ENCODE measurements around the gene CNDP2.

The CNDP2 gene

DNA sequence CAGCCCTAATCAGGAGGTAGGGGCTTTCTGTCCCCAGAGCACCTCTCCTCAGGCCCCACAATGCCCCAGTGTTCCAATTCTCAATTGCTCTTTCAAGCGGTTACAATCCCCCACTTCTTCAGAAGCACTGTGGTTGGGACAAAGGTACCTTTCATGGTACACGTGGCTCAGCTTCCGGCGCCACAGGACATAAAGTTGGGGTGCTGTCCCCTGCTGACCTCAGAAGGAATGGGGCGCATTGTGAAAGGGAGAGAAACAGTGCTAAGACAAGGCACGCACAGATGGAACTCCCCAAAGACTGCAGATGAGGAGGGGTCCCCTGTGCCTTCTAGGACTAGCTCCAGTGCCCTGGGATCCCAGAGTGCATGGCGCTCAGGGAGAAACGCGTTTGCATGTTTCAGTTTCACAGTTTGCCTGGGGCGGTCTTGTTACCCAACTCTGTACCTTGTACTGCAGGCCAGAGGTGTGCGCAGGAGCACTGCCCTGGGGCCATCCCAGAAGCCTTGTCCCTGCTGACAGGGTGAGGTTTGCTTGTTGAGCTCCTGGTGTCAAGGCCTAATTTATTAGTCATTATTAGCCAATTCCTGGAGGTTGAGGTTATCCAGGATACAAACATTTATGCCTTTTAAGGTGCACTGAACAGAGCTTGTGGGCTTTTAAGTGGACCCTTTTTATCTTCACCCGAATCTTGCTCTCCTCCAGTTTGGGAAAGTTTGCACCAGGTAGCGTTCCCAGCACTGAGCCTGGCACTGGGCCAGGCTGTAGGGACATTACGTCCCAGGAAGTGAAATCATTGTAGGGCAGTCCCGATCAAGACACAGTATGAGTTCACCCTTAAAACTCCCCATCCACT is 45.8 kb downstream of the CNDP2 start:
- Mint-ChIP-seq H3K9me3 (peaks cover 10% of the 10 kb centered on the region), H3K27me3 (ENCODE audit: low read depth, poor library complexity) (peaks cover 28% of the 10 kb centered on the region), H3K4me1 (peaks cover 17% of the 10 kb centered on the region), H3K4me3 (no peak overlapping the region), H3K36me3 (ENCODE audit: low read depth) (no peaks in the 10 kb centered on the region), H3K27ac (peak overlapping the region; percentile 54)
- TF ChIP-seq, protein P1, sequence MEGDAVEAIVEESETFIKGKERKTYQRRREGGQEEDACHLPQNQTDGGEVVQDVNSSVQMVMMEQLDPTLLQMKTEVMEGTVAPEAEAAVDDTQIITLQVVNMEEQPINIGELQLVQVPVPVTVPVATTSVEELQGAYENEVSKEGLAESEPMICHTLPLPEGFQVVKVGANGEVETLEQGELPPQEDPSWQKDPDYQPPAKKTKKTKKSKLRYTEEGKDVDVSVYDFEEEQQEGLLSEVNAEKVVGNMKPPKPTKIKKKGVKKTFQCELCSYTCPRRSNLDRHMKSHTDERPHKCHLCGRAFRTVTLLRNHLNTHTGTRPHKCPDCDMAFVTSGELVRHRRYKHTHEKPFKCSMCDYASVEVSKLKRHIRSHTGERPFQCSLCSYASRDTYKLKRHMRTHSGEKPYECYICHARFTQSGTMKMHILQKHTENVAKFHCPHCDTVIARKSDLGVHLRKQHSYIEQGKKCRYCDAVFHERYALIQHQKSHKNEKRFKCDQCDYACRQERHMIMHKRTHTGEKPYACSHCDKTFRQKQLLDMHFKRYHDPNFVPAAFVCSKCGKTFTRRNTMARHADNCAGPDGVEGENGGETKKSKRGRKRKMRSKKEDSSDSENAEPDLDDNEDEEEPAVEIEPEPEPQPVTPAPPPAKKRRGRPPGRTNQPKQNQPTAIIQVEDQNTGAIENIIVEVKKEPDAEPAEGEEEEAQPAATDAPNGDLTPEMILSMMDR (IDR thresholded peaks at IDR 0.05), result no peak
- no peak for DNase-seq

DNA sequence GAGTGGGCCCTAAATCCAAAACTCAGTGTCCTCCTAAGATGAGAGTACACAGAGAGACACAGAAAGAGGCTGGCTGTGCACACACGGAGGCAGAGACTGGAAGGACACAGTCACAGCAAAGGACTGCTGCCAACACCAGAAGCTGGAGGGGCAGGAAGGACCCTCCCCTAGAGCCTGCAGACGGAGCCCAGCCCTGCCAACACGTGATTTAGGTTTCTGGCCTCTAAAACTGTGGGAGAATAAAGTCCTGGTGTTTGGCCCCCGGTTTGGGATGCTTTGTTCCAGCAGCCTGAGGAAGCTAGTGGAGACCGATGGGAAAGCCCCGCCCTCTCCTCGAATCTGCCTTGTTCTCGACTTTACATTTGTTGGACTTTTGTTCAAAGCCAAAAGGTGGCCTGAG is 48.7 kb downstream of the CNDP2 start:
- peaks cover 6% of the 10 kb centered on the region for H3K36me3 Mint-ChIP-seq (ENCODE audit: low read depth)
- TF ChIP-seq, protein P1 (IDR thresholded peaks at IDR 0.05), result no peak
- H3K27me3 Mint-ChIP-seq (ENCODE audit: low read depth, poor library complexity), result peaks cover 22% of the 10 kb centered on the region
- no peak overlapping the region for H3K4me3 Mint-ChIP-seq
- peaks cover 36% of the 10 kb centered on the region for H3K9me3 Mint-ChIP-seq
- H3K4me1 Mint-ChIP-seq, result peaks cover 17% of the 10 kb centered on the region
- no peak overlapping the region for H3K27ac Mint-ChIP-seq
- no peak for DNase-seq

DNA sequence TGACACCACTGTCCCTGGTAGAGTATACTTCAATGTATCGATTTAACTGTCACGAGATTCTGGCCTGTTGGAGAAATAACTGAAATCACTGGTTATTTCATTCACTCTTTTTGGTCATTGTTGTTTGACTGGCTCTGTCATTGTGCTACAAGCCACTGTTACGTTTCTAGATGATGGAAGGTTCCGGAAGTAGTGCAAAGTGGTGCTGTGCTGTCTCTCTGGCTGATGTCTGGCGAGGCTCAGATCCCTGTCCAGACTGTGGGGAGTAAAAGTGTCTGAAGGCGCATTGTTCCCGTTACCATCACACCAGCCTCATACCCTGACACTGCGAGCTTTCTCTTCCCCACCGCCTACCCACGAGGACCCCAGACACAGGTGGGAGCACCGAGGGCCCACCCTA is 49.8 kb downstream of the CNDP2 start:
- no peak for DNase-seq
- H3K27me3 Mint-ChIP-seq (ENCODE audit: low read depth, poor library complexity), result peaks cover 18% of the 10 kb centered on the region
- peaks cover 10% of the 10 kb centered on the region for H3K4me1 Mint-ChIP-seq
- H3K9me3 Mint-ChIP-seq, result peaks cover 47% of the 10 kb centered on the region
- no peak overlapping the region for H3K27ac Mint-ChIP-seq
- TF ChIP-seq, protein P1 (IDR thresholded peaks at IDR 0.05), result no peak
- no peak overlapping the region for H3K4me3 Mint-ChIP-seq
- H3K36me3 Mint-ChIP-seq (ENCODE audit: low read depth), result peaks cover 6% of the 10 kb centered on the region

DNA sequence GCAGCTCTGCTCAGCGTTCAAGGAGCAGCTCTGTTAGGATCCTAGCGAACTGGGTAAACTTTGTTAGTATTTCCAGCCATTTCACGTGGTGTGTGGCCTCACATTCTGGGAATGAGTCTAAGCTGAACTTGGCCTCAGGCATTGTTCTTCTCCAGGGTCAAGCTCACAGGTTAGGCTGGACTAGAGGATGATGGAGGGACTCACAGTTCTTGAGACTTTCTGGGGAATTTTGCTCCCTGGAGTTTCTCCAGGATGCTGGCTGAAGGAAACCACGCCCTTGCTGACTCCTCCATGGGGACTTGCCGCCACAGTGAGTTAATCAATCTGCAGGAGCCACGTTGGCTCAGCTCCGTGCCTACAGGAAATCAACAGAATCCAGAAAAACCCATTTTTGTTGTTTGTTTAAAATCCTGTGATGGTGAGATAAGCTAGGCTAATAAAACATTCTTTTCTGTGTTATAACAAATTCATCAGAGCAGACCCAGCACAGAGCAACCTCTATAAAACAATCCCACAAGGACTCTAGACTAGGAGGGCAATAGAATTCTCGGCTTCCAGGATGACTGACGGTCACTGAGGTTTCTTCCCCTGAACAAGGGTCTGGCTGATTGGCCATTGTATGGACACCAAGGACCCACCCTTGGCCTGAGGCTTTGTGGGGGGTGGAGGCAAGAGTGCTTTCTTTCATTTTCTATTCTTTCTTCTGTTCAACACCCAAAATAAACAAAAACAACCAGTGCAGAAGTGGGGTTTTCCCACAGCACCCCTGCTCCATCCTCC is 50.8 kb downstream of the CNDP2 start:
- no peak for DNase-seq
- TF ChIP-seq, protein P1 (IDR thresholded peaks at IDR 0.05), result no peak
- Mint-ChIP-seq H3K4me1 (peaks cover 19% of the 10 kb centered on the region), H3K27me3 (ENCODE audit: low read depth, poor library complexity) (peaks cover 18% of the 10 kb centered on the region), H3K36me3 (ENCODE audit: low read depth) (peaks cover 6% of the 10 kb centered on the region), H3K4me3 (no peak overlapping the region), H3K9me3 (peaks cover 54% of the 10 kb centered on the region), H3K27ac (no peak overlapping the region)

DNA sequence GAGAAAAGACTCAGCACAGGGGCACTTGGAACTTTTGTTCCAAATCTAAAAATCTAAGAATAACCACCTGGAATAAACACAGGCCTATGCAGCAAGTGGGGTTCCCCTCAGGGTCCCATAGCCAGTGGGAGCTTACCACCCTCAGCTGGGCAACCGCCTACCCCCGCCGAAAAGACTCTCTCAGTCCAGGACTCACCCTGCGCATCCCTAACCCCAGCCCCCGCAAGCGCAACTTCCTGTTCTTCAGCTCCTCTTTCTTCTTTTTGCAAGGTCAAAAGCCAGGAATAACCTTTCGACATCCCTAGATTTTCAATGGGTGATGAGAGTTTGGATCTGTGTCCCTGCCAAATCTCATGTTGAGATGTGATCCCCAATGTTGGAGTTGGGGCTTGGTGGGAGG is 51.7 kb downstream of the CNDP2 start:
- H3K9me3 Mint-ChIP-seq, result peaks cover 55% of the 10 kb centered on the region
- DNase-seq, result no peak
- H3K4me1 Mint-ChIP-seq, result peaks cover 17% of the 10 kb centered on the region
- no peak overlapping the region for H3K4me3 Mint-ChIP-seq
- peaks cover 14% of the 10 kb centered on the region for H3K27me3 Mint-ChIP-seq (ENCODE audit: low read depth, poor library complexity)
- no peak overlapping the region for H3K27ac Mint-ChIP-seq
- peaks cover 6% of the 10 kb centered on the region for H3K36me3 Mint-ChIP-seq (ENCODE audit: low read depth)
- TF ChIP-seq, protein P1 (IDR thresholded peaks at IDR 0.05), result no peak
